Endothelial cell of umbilical vein (primary cell): Measurements from ENCODE around the gene PLAA. TPM values are rescaled to one million over a fixed set of nuclear protein-coding genes. Genes with fewer than 3 reads are reported as not detected.

Experiments used
- BruUV-seq: library from RNA; stranded (reverse); fragments of 400-500 nt; replicated peaks from 2 replicates; lab custom pipeline; 2021; lab: Mats Ljungman, UMichigan
- CTCF ChIA-PET: fragments of 300-600, 350-600 bp; sonication (Branson Sonifier 250); formaldehyde crosslinking; loops from one replicate; lab custom pipeline; 2021; ENCODE audit warnings: antibody characterized with exemption, inconsistent platforms; lab: Charles Lee
- POLR2A ChIA-PET: fragments of 300-600, 350-600 bp; sonication (Branson Sonifier 250); formaldehyde crosslinking; loops from one replicate; lab custom pipeline; 2021; ENCODE audit warnings: antibody characterized with exemption, inconsistent platforms; lab: Charles Lee
- DNase-seq: peaks from one replicate; pipeline ENCODE4 v3.0.0-alpha.2; 2011; ENCODE audit warnings: low read depth, low spot score
- FAIRE-seq: peaks from 2 replicates; lab custom pipeline; 2011; peaks lifted over from hg19 to GRCh38; lab: Jason Lieb, UNC
- H2AFZ ChIP-seq: 2 replicates; pipeline ENCODE4 v1.6.0; 2012; ENCODE audit warnings: low read depth, low read length, control low read depth, inconsistent platforms
- H3K27ac ChIP-seq: 2 replicates; pipeline ENCODE4 v1.5.1; 2011; ENCODE audit warnings: low read depth, mild to moderate bottlenecking, control low read depth, low read length, moderate library complexity; ENCODE audit not compliant: insufficient read depth
- H3K27me3 ChIP-seq, 2 experiments: 2 replicates each; pipeline versions ENCODE4 v1.6.0 to v1.6.1; 2011; ENCODE audit warnings: low read length in 2 of 2, mixed read lengths in 1 of 2; ENCODE audit not compliant: control insufficient read depth in 2 of 2, insufficient read depth in 2 of 2
- H3K36me3 ChIP-seq, 2 experiments: 2 replicates in 1 of 2; 3 replicates in 1 of 2; pipeline ENCODE4 v1.5.1; 2011; ENCODE audit warnings: low read length in 2 of 2, mild to moderate bottlenecking in 1 of 2, moderate library complexity in 1 of 2; ENCODE audit not compliant: control insufficient read depth in 2 of 2, insufficient read depth in 2 of 2; ENCODE audit errors: extremely low read depth in 1 of 2
- H3K4me1 ChIP-seq: 3 replicates; pipeline ENCODE4 v1.5.1; 2011; ENCODE audit warnings: mild to moderate bottlenecking, low read length; ENCODE audit not compliant: control insufficient read depth, insufficient read depth; ENCODE audit errors: extremely low read depth
- H3K4me2 ChIP-seq: 2 replicates; pipeline ENCODE4 v1.6.1; 2011; ENCODE audit warnings: low read length, control low read depth, mixed read lengths; ENCODE audit not compliant: insufficient read depth
- H3K4me3 ChIP-seq, 3 experiments: fragments of 200-600 bp in 1 of 3; sonication (generic), shearing (Covaris generic) in 1 of 3; replicated peaks in 1 of 3; 2 replicates each; pipeline ENCODE4 v1.5.1; 2011 to 2016; ENCODE audit warnings: control low read depth in 3 of 3, low read length in 3 of 3, mild to moderate bottlenecking in 2 of 3, inconsistent platforms in 1 of 3, low read depth in 1 of 3, moderate library complexity in 1 of 3; ENCODE audit not compliant: insufficient read depth in 1 of 3
- H3K79me2 ChIP-seq: 2 replicates; pipeline ENCODE4 v1.6.0; 2012; ENCODE audit warnings: low read length, inconsistent platforms; ENCODE audit not compliant: control insufficient read depth, insufficient read depth
- H3K9ac ChIP-seq: replicated peaks from 2 replicates; pipeline ENCODE3; 2011; ENCODE audit warnings: low read length, control low read depth; ENCODE audit not compliant: insufficient read depth; ENCODE audit errors: extremely low read depth
- H3K9me1 ChIP-seq: replicated peaks from 3 replicates; pipeline ENCODE4 v1.6.0; 2011; ENCODE audit warnings: mild to moderate bottlenecking, low read length; ENCODE audit not compliant: control insufficient read depth, insufficient read depth; ENCODE audit errors: extremely low read depth
- H3K9me3 ChIP-seq: replicated peaks from 2 replicates; pipeline ENCODE4 v1.5.1; 2012; ENCODE audit warnings: low read length, inconsistent platforms; ENCODE audit not compliant: control insufficient read depth, insufficient read depth
- H4K20me1 ChIP-seq: replicated peaks from 2 replicates; pipeline ENCODE3; 2011; ENCODE audit warnings: mild to moderate bottlenecking, low read length; ENCODE audit not compliant: control insufficient read depth, insufficient read depth; ENCODE audit errors: extremely low read depth
- CTCF ChIP-seq, 2 donors: IDR thresholded peaks; 1 replicate in 1 of 2; 2 replicates in 1 of 2; pipeline ENCODE4 v1.5.1; 2011; ENCODE audit warnings: low read length in 2 of 2, mild to moderate bottlenecking in 2 of 2, moderate library complexity in 2 of 2, control low read depth in 1 of 2, inconsistent platforms in 1 of 2, low read depth in 1 of 2; ENCODE audit not compliant: insufficient read depth in 1 of 2; ENCODE audit errors: extremely low read depth in 1 of 2
- EZH2 ChIP-seq: IDR thresholded peaks from 2 replicates; pipeline ENCODE4 v1.6.1; 2012; ENCODE audit warnings: borderline replicate concordance, low read depth, mild to moderate bottlenecking, moderate library complexity, low read length, inconsistent platforms; ENCODE audit not compliant: severe bottlenecking
- FOS ChIP-seq: IDR thresholded peaks from 2 replicates; pipeline ENCODE4 v1.6.1; 2011; ENCODE audit warnings: mild to moderate bottlenecking, low read length, moderate library complexity, borderline replicate concordance; ENCODE audit not compliant: insufficient read depth
- GATA2 ChIP-seq: IDR thresholded peaks from 2 replicates; pipeline ENCODE4 v1.7.0; 2011; ENCODE audit warnings: low read depth, mild to moderate bottlenecking, moderate library complexity, mixed read lengths, low read length; ENCODE audit not compliant: insufficient read length, insufficient read depth
- JUN ChIP-seq: IDR thresholded peaks from 2 replicates; pipeline ENCODE4 v1.6.1; 2011; ENCODE audit warnings: borderline replicate concordance, low read depth; ENCODE audit not compliant: insufficient read length, insufficient read depth
- MYC ChIP-seq: IDR thresholded peaks from one replicate; pipeline ENCODE4 v1.6.1; 2011; ENCODE audit warnings: mild to moderate bottlenecking, low read depth, low read length
- POLR2A ChIP-seq: IDR thresholded peaks from 2 replicates; pipeline ENCODE4 v1.6.1; 2012; ENCODE audit warnings: low read depth, mild to moderate bottlenecking, control low read depth, low read length
- POLR2AphosphoS5 ChIP-seq: IDR thresholded peaks from 2 replicates; pipeline ENCODE4 v1.6.1; 2012; ENCODE audit warnings: low read depth, mild to moderate bottlenecking, control low read depth, low read length, moderate library complexity; ENCODE audit not compliant: insufficient read depth
- dilution Hi-C: fragments of 300-500 bp; cut with MboI; formaldehyde crosslinking; loops from one replicate; pipeline ENCODE4 v1.15.0; 2019; ENCODE audit warnings: low sequenced_read_pairs; ENCODE audit not compliant: extremely low pct_ligation_motif_present
- intact Hi-C: fragments of 100-400 bp; cut with micrococcal nuclease; formaldehyde crosslinking; loops from one replicate; pipeline ENCODE4 v1.10.0; 2022
- polyA plus RNA-seq, 4 experiments: library from polyadenylated mRNA; depleted of rRNA in 3 of 4; stranded (reverse) in 3 of 4; unstranded in 1 of 4; fragments of >200 nt; gene quantifications; 2 replicates each; pipeline versions ENCODE4 v1.2.1 to v1.2.3, GENCODE V29; 2011 to 2012; ENCODE audit warnings: missing spikeins in 1 of 4
- total RNA-seq: library from RNA; stranded (reverse); gene quantifications from 2 replicates; pipeline ENCODE4 v1.2.3, GENCODE V29; 2021
- TF ChIP-seq, protein P1 (sequence below): IDR thresholded peaks from 2 replicates; pipeline ENCODE4 v1.6.1; 2011; ENCODE audit not compliant: insufficient read depth, insufficient read length

Gene PLAA
- total and polyA plus RNA-seq, 2 donors (not counting 3 experiments of a cell fraction or from before 2014, with no cell fraction given): 15.6 to 36.9 TPM

GRCh38 chr9:26950521-26950920 is 3.5 kb upstream of the PLAA start:
- Histone ChIP-seq H3K36me3 (no peaks in the 10 kb centered on the region), H3K9me1 (no peaks in the 10 kb centered on the region), H3K9me3 (no peaks in the 10 kb centered on the region), H2AFZ (no peak overlapping the region), H3K9ac (no peak overlapping the region), H3K4me2 (no peak overlapping the region), H4K20me1 (no peaks in the 10 kb centered on the region), H3K27ac (no peak overlapping the region), H3K27me3 (no peaks in the 10 kb centered on the region), H3K79me2 (peaks cover 14% of the 10 kb centered on the region), H3K4me1 (peaks cover 11% of the 10 kb centered on the region), H3K4me3 (no peak overlapping the region)
- FAIRE-seq (no peak), DNase-seq (no peak)
- no TSS peak for BruUV-seq
- intact Hi-C loops: no loop called here
- dilution Hi-C loops: no loop called here
- ChIA-PET POLR2A (no interaction called here), CTCF (interaction anchor here (0.6 kb wide), 1 partner anchor 80 kb away, joined by 3 read pairs; no protein-coding TSS in a partner anchor)
- TF ChIP-seq EZH2 (no peak), GATA2 (no peak), CTCF (IDR thresholded peaks at IDR 0.05; ENCODE audit: extremely low read depth in 1 of 2, insufficient read depth in 1 of 2, low read depth in 1 of 2, low read length in 2 of 2) (no peak), POLR2AphosphoS5 (no peak), POLR2A (no peak), FOS (no peak), JUN (no peak), MYC (no peak)
- TF ChIP-seq, protein P1, sequence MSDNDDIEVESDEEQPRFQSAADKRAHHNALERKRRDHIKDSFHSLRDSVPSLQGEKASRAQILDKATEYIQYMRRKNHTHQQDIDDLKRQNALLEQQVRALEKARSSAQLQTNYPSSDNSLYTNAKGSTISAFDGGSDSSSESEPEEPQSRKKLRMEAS: no peak
